ENCODE measurements around the gene ZNF575. TPM values are rescaled to one million over a fixed set of nuclear protein-coding genes. Genes with fewer than 3 reads are reported as not detected.

Gene ZNF575
- total RNA-seq, 1 experiment from 2014 or later, result not detected

DNA sequence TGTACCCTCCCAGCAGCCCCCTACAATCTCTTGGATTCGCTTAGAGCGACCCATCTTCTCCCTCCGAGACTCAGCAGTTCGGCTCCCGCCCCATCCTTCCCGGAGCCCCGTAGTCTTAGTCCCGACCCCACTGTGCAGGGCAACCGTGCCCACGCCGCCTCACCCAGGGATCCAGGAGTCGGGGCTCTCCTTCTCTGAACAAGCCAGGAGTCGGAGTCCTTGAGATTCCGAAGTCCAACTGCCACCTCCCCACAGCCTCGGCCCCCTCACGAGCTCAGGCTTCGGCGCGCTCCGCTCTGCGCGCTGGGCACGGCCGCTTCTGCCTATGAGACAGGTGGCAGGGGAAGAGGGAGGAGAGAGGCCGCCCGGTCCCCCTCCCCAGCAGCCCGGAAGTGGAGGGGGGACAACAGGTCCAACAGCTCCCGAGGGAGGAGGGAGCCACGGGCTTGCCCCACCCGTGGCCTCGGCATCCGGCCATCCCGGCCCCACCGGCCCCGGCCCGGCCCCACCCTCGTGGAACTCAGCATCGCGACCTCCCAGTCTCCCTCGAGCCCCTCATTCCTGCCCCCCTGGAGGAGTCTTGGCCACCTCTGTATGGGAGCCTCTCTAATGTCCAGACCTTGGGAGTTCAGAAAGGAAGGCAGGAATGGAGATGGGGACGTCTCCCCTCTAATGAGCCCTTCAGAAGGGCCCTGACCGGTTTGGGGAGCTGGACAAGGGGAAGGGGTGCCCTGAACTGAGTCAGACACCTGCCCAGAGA is 28.4 kb upstream of the ZNF575 start, which contains the start of gene PHLDB3:
TSS of gene PHLDB3 (minus strand) at position 321 of the 760 bp plus-strand sequence. CDS start 628 bp downstream, outside the sequence.
- Mint-ChIP-seq H3K27ac (peak within 1 kb of the TSS in 2 of 3 experiments; percentile 53 to 72; a peak in 3 of 7 replicates), H3K36me3 (ENCODE audit: insufficient read depth in 1 of 3, low read depth in 3 of 3) (peaks cover 6 to 7% (median 6%) of the 10 kb centered on the region in 3 experiments; a peak in 5 of 7 replicates), H3K4me3 (peak within 1 kb of the TSS; percentile 81 to 87), H3K9me3 (no peaks in the 10 kb centered on the region; a peak in 1 of 5 replicates), H3K4me1 (peaks cover 12 to 25% of the 10 kb centered on the region in 2 experiments), H3K27me3 (ENCODE audit: low read depth) (peaks cover 12% of the 10 kb centered on the region)
- Histone ChIP-seq H4K5ac (ENCODE audit: insufficient read length, low read depth, low read length) (no peak within 1 kb of the TSS), H2AK5ac (ENCODE audit: insufficient read length, low read length) (no peak within 1 kb of the TSS), H3K27me3 (ENCODE audit: insufficient read depth, low read length) (peaks cover 4% of the 10 kb centered on the region; the same call in 1 of the 2 replicates), H4K20me1 (ENCODE audit: control insufficient read depth, insufficient read depth, insufficient read length) (no peaks in the 10 kb centered on the region), H4K91ac (ENCODE audit: insufficient read length, low read depth, low read length) (no peak within 1 kb of the TSS), H3K79me2 (ENCODE audit: insufficient read depth, low read length) (no peaks in the 10 kb centered on the region), H3K4me2 (ENCODE audit: insufficient read depth, insufficient read length, low read length) (peak within 1 kb of the TSS; percentile 98), H4K8ac (replicated peaks; ENCODE audit: insufficient read length, low read depth, low read length) (no peak within 1 kb of the TSS), H2BK120ac (ENCODE audit: low read depth, low read length, poor library complexity, severe bottlenecking) (no peak within 1 kb of the TSS), H3T11ph (ENCODE audit: low read length) (no peak within 1 kb of the TSS), H3K23me2 (ENCODE audit: insufficient read length, low read depth, low read length, poor library complexity, severe bottlenecking) (peaks cover 21% of the 10 kb centered on the region), H3K4ac (ENCODE audit: low read depth, low read length) (no peak within 1 kb of the TSS), H3K23ac (ENCODE audit: insufficient read length, low read depth, low read length) (no peak within 1 kb of the TSS), H3K9ac (ENCODE audit: extremely low read depth, insufficient read length, low read length) (peak within 1 kb of the TSS; percentile 52), H3K4me1 (ENCODE audit: insufficient read depth, low read length) (no peaks in the 10 kb centered on the region), H3K14ac (ENCODE audit: insufficient read depth, low read length) (peak within 1 kb of the TSS; percentile 70), H3K18ac (ENCODE audit: insufficient read length, low read depth, low read length) (peak within 1 kb of the TSS; percentile 70), H2BK12ac (ENCODE audit: insufficient read length, low read depth, low read length) (no peak within 1 kb of the TSS), H2AFZ (ENCODE audit: low read length) (peak within 1 kb of the TSS; percentile 32), H3K27ac (ENCODE audit: insufficient read length, low read depth, low read length) (no peak within 1 kb of the TSS), H2BK20ac (ENCODE audit: low read depth, low read length, poor library complexity, severe bottlenecking) (no peak within 1 kb of the TSS), H3K79me1 (ENCODE audit: insufficient read depth, low read depth, low read length, poor library complexity, severe bottlenecking) (no peaks in the 10 kb centered on the region), H3K56ac (ENCODE audit: insufficient read length, low read depth, low read length) (no peak within 1 kb of the TSS), H2BK15ac (ENCODE audit: low read depth, low read length) (peak within 1 kb of the TSS; percentile 87; the same call in 1 of the 2 replicates), H2BK5ac (ENCODE audit: insufficient read length, low read length) (no peak within 1 kb of the TSS), H3K9me3 (ENCODE audit: control insufficient read depth, low read depth, low read length) (no peaks in the 10 kb centered on the region)
- TF ChIP-seq, protein P1, sequence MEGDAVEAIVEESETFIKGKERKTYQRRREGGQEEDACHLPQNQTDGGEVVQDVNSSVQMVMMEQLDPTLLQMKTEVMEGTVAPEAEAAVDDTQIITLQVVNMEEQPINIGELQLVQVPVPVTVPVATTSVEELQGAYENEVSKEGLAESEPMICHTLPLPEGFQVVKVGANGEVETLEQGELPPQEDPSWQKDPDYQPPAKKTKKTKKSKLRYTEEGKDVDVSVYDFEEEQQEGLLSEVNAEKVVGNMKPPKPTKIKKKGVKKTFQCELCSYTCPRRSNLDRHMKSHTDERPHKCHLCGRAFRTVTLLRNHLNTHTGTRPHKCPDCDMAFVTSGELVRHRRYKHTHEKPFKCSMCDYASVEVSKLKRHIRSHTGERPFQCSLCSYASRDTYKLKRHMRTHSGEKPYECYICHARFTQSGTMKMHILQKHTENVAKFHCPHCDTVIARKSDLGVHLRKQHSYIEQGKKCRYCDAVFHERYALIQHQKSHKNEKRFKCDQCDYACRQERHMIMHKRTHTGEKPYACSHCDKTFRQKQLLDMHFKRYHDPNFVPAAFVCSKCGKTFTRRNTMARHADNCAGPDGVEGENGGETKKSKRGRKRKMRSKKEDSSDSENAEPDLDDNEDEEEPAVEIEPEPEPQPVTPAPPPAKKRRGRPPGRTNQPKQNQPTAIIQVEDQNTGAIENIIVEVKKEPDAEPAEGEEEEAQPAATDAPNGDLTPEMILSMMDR (conservative IDR thresholded peaks at IDR 0.05), result no peak; the same call in 2 of the 3 replicates
- peak; percentile 64 for DNase-seq
- no CpG with 5 or more reads among the region's 42 CpGs for WGBS (ENCODE audit: extremely low coverage, insufficient read length, low lambda C conversion rate)
